A549 (cell line): Measurements from ENCODE around the gene GPR142. TPM values are rescaled to one million over a fixed set of nuclear protein-coding genes. Genes with fewer than 3 reads are reported as not detected.

ENCODE experiments used
- ATAC-seq, 2 experiments: fragments of 200-7000 bp in 1 of 2; fragments of >200 bp in 1 of 2; cut with Nextera tagmentation in 1 of 2; cut with Tn5 transposase in 1 of 2; 3 replicates each; pipeline versions ENCODE4 v1.8.0 to v1.9.1; 2018 to 2020; ENCODE audit warnings: mild to moderate bottlenecking in 1 of 2, moderate library complexity in 1 of 2
- CTCF ChIA-PET: fragments of 300-600 bp; sonication (Branson Sonifier 250); formaldehyde crosslinking; extraction: SDS; loops from one replicate; lab custom pipeline; 2021; ENCODE audit warnings: antibody characterized with exemption, inconsistent platforms; lab: Yijun Ruan, JAX
- POLR2A ChIA-PET: fragments of 350-600 bp; formaldehyde crosslinking; extraction: SDS; loops from one replicate; lab custom pipeline; 2021; ENCODE audit warnings: antibody characterized with exemption, inconsistent platforms; lab: Yijun Ruan, JAX
- DNase-seq, 2 experiments: peaks; one replicate each; pipeline versions ENCODE4 v3.0.0 to v3.0.0-alpha.2; 2011 to 2016; ENCODE audit warnings: low read depth in 1 of 2, low spot score in 1 of 2
- FAIRE-seq: peaks from 2 replicates; lab custom pipeline; 2011; peaks lifted over from hg19 to GRCh38; lab: Jason Lieb, UNC
- H3K27ac ChIP-seq, 2 experiments: fragments of >200 bp; sonication (Bioruptor Twin); formaldehyde crosslinking; 3 replicates each; pipeline ENCODE4 v1.5.1; 2016 to 2017
- H3K4me1 ChIP-seq: fragments of >200 bp; sonication (Bioruptor Twin); formaldehyde crosslinking; 3 replicates; pipeline ENCODE4 v1.6.1; 2016
- H3K4me2 ChIP-seq: fragments of >200 bp; sonication (Bioruptor Twin); formaldehyde crosslinking; 3 replicates; pipeline ENCODE4 v1.6.1; 2016
- H3K4me3 ChIP-seq: fragments of >200 bp; sonication (Bioruptor Twin); formaldehyde crosslinking; 3 replicates; pipeline ENCODE4 v1.5.1; 2016
- H3K9me3 ChIP-seq: fragments of >200 bp; sonication (Bioruptor Twin); formaldehyde crosslinking; 3 replicates; pipeline ENCODE4 v1.6.1; 2016
- CTCF ChIP-seq: fragments of >200 bp; sonication (Bioruptor Twin); formaldehyde crosslinking; IDR thresholded peaks from 3 replicates; pipeline ENCODE4 v1.5.1; 2016
- E2F6 ChIP-seq: IDR thresholded peaks from 2 replicates; pipeline ENCODE4 v1.6.1; 2012; ENCODE audit warnings: low read depth, borderline replicate concordance
- EHF ChIP-seq: fragments of 250-450 bp; sonication (Bioruptor Pico); IDR thresholded peaks from 2 replicates; pipeline ENCODE4 v1.5.0; 2020; ENCODE audit warnings: mild to moderate bottlenecking
- EHMT2 ChIP-seq: fragments of 200-600 bp; sonication (generic); IDR thresholded peaks from 2 replicates; pipeline ENCODE4 v1.6.1; 2016; ENCODE audit warnings: antibody characterized with exemption, low read depth, mild to moderate bottlenecking, moderate library complexity
- FOSB ChIP-seq: fragments of 250-450 bp; sonication (Bioruptor Pico); IDR thresholded peaks from 2 replicates; pipeline ENCODE4 v1.5.0; 2020; ENCODE audit warnings: mild to moderate bottlenecking, moderate library complexity
- FOSL2 ChIP-seq, 2 experiments: fragments of 450-650 bp in 1 of 2; fragments of >200 bp in 1 of 2; sonication (Bioruptor Twin) in 1 of 2; formaldehyde crosslinking; IDR thresholded peaks; 2 replicates each; pipeline versions ENCODE4 v1.5.0 to v1.6.1; 2016 to 2020; ENCODE audit warnings: mild to moderate bottlenecking in 1 of 2, moderate library complexity in 1 of 2
- GATA3 ChIP-seq: IDR thresholded peaks from 2 replicates; pipeline ENCODE4 v1.6.1; 2012; ENCODE audit warnings: borderline replicate concordance
- HOXB13 ChIP-seq: fragments of 250-450 bp; sonication (Bioruptor Pico); IDR thresholded peaks from 2 replicates; pipeline ENCODE4 v1.5.0; 2020; ENCODE audit warnings: low read depth, mild to moderate bottlenecking, moderate library complexity
- JUNB ChIP-seq: fragments of >200 bp; sonication (Bioruptor Twin); formaldehyde crosslinking; IDR thresholded peaks from 2 replicates; pipeline ENCODE4 v1.6.1; 2016
- NPAS2 ChIP-seq: fragments of 250-450 bp; sonication (Bioruptor Pico); IDR thresholded peaks from 2 replicates; pipeline ENCODE4 v1.8.0; 2022; ENCODE audit warnings: mild to moderate bottlenecking, moderate library complexity, borderline replicate concordance
- NR3C1 ChIP-seq: fragments of >200 bp; sonication (Bioruptor Twin); formaldehyde crosslinking; IDR thresholded peaks from 3 replicates; pipeline ENCODE4 v1.6.1; 2017
- RARB ChIP-seq: fragments of 250-450 bp; sonication (Bioruptor Pico); IDR thresholded peaks from 2 replicates; pipeline ENCODE4 v1.8.0; 2021; ENCODE audit warnings: mild to moderate bottlenecking, moderate library complexity
- RCOR1 ChIP-seq: fragments of 150-350 bp; IDR thresholded peaks from 2 replicates; pipeline ENCODE4 v1.6.1; 2014; ENCODE audit warnings: antibody characterized with exemption, low read length, low read depth
- SREBF2 ChIP-seq: fragments of 450-650 bp; IDR thresholded peaks from 2 replicates; pipeline ENCODE4 v1.6.1; 2014; ENCODE audit warnings: mild to moderate bottlenecking, moderate library complexity
- TFCP2L1 ChIP-seq: fragments of 250-450 bp; sonication (Bioruptor Pico); IDR thresholded peaks from 2 replicates; pipeline ENCODE4 v1.5.0; 2021; ENCODE audit warnings: mild to moderate bottlenecking
- WGBS: methylation state at CpG from one replicate; pipeline ENCODE4 v1.1.6; 2017; ENCODE audit errors: missing lambda C conversion rate; 5-methylcytosine and 5-hydroxymethylcytosine counted together
- polyA plus RNA-seq, 4 experiments: library from polyadenylated mRNA; depleted of rRNA in 3 of 4; stranded (reverse); fragments of >200 nt; fragmentation: RNase III in 1 of 4; extraction: RNeasy Plus Mini Kit Qiagen cat#74134 plus additional on column Dnase treatment in 1 of 4; gene quantifications; 2 replicates in 3 of 4; 3 replicates in 1 of 4; pipeline ENCODE4 v1.2.3, GENCODE V29; 2011 to 2017
- TF ChIP-seq, protein P1 (sequence below): fragments of >200 bp; sonication (Bioruptor Twin); formaldehyde crosslinking; IDR thresholded peaks from 2 replicates; pipeline ENCODE4 v1.6.1; 2016
- TF ChIP-seq, protein P2 (sequence below): fragments of 200-600 bp; sonication (generic); IDR thresholded peaks from 2 replicates; pipeline ENCODE4 v1.6.1; 2016; ENCODE audit warnings: antibody characterized with exemption, mild to moderate bottlenecking, moderate library complexity
- TF ChIP-seq, protein P3 (sequence below): fragments of 250-450 bp; sonication (Bioruptor Pico); IDR thresholded peaks from 2 replicates; pipeline ENCODE4 v1.5.0; 2021; ENCODE audit warnings: mild to moderate bottlenecking, moderate library complexity, borderline replicate concordance

The GPR142 gene
- polyA plus RNA-seq, 2 of the 4 experiments (the other 2 are of a cell fraction) = not detected

DNA sequence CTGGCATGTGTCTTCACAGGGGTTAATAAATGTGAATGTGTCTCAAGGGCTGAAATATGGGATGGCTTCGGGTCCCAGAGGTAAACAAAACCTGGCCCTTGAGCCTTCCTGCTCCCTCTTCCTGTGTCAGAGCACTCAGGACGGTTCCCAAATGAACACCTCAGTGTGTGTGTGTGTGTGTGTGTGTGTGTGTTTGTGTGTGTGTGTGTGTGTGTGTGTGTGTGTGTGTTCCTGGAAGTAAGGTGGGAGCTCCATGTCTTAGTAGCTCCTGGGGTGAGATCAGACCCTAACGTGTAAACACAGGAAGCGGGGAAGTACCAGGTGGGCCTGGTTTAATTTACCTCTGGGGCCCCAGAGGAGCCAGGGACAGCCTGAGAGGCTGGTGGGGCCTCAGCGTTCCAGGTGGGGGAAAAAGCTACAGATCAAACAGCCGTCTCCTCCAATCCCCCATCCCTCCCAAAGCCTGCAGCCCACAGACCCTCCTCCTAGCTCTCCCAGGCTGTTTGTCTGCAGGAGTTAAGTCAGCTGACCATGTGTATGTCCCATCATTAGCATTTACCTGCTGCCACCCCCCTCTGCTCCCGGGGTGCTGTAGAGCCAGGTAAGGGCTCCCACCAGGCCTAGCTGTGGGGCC, 35.2 kb upstream of the GPR142 start:
- no peak for TF ChIP-seq EHF (CRISPR knock-in tag)
- TF ChIP-seq, protein P1, sequence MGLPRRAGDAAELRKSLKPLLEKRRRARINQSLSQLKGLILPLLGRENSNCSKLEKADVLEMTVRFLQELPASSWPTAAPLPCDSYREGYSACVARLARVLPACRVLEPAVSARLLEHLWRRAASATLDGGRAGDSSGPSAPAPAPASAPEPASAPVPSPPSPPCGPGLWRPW = no peak
- no peak for TF ChIP-seq CTCF
- no peak for TF ChIP-seq NPAS2 (CRISPR knock-in tag)
- TF ChIP-seq RARB (CRISPR knock-in tag) = no peak
- no peak for TF ChIP-seq FOSL2 (IDR thresholded peaks at IDR 0.05)
- TF ChIP-seq FOSL2 (CRISPR knock-in tag; IDR thresholded peaks at IDR 0.05) = no peak
- no peak for TF ChIP-seq TFCP2L1 (CRISPR knock-in tag)
- no peak for TF ChIP-seq JUNB
- TF ChIP-seq EHMT2 = no peak
- no peak for TF ChIP-seq E2F6
- TF ChIP-seq FOSB = no peak
- TF ChIP-seq HOXB13 (CRISPR knock-in tag) = no peak
- no peak for TF ChIP-seq NR3C1
- no peak for TF ChIP-seq RCOR1
- no peak for TF ChIP-seq GATA3
- TF ChIP-seq SREBF2 = no peak
- TF ChIP-seq, protein P2, sequence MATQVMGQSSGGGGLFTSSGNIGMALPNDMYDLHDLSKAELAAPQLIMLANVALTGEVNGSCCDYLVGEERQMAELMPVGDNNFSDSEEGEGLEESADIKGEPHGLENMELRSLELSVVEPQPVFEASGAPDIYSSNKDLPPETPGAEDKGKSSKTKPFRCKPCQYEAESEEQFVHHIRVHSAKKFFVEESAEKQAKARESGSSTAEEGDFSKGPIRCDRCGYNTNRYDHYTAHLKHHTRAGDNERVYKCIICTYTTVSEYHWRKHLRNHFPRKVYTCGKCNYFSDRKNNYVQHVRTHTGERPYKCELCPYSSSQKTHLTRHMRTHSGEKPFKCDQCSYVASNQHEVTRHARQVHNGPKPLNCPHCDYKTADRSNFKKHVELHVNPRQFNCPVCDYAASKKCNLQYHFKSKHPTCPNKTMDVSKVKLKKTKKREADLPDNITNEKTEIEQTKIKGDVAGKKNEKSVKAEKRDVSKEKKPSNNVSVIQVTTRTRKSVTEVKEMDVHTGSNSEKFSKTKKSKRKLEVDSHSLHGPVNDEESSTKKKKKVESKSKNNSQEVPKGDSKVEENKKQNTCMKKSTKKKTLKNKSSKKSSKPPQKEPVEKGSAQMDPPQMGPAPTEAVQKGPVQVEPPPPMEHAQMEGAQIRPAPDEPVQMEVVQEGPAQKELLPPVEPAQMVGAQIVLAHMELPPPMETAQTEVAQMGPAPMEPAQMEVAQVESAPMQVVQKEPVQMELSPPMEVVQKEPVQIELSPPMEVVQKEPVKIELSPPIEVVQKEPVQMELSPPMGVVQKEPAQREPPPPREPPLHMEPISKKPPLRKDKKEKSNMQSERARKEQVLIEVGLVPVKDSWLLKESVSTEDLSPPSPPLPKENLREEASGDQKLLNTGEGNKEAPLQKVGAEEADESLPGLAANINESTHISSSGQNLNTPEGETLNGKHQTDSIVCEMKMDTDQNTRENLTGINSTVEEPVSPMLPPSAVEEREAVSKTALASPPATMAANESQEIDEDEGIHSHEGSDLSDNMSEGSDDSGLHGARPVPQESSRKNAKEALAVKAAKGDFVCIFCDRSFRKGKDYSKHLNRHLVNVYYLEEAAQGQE = no peak
- TF ChIP-seq, protein P3, sequence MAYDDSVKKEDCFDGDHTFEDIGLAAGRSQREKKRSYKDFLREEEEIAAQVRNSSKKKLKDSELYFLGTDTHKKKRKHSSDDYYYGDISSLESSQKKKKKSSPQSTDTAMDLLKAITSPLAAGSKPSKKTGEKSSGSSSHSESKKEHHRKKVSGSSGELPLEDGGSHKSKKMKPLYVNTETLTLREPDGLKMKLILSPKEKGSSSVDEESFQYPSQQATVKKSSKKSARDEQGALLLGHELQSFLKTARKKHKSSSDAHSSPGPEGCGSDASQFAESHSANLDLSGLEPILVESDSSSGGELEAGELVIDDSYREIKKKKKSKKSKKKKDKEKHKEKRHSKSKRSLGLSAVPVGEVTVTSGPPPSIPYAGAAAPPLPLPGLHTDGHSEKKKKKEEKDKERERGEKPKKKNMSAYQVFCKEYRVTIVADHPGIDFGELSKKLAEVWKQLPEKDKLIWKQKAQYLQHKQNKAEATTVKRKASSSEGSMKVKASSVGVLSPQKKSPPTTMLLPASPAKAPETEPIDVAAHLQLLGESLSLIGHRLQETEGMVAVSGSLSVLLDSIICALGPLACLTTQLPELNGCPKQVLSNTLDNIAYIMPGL (CRISPR knock-in tag) = no peak
- no peak overlapping the region for H3K4me2 ChIP-seq
- no peak overlapping the region for H3K27ac ChIP-seq
- no peak for FAIRE-seq
- POLR2A ChIA-PET = no interaction called here
- no peaks in the 10 kb centered on the region for H3K9me3 ChIP-seq
- no peak for DNase-seq
- WGBS = 61% methylated on average over 7 of the region's 7 CpGs
- H3K4me1 ChIP-seq = no peaks in the 10 kb centered on the region
- no peak for ATAC-seq
- no peak overlapping the region for H3K4me3 ChIP-seq
- CTCF ChIA-PET = interaction anchor here (0.9 to 34.5 kb wide), 7 partner anchors 20 to 270 kb away, joined by 3 to 674 read pairs (median 4); partner anchors contain the start of genes BTBD17 and GPR142
